IMR-90 (cell line): Measurements from ENCODE around the gene DIP2B. TPM values are rescaled to one million over a fixed set of nuclear protein-coding genes. Genes with fewer than 3 reads are reported as not detected.

Experiments
- ATAC-seq: fragments of 200-7000 bp; cut with Tn5 transposase; 2 replicates; pipeline ENCODE4 v1.9.1; 2020; ENCODE audit warnings: low read depth, mild to moderate bottlenecking, moderate library complexity
- BruUV-seq: library from RNA; stranded (reverse); fragments of 400-500 nt; replicated peaks from 2 replicates; lab custom pipeline; 2021; lab: Mats Ljungman, UMichigan
- CTCF ChIA-PET: fragments of 300-600 bp; formaldehyde crosslinking; extraction: SDS; loops from one replicate; lab custom pipeline; 2021; ENCODE audit warnings: antibody characterized with exemption; lab: Yijun Ruan, JAX
- POLR2A ChIA-PET: fragments of 300-600 bp; sonication (Branson Sonifier 250); formaldehyde crosslinking; loops from one replicate; lab custom pipeline; 2022; ENCODE audit warnings: antibody characterized with exemption; ENCODE audit not compliant: unreplicated experiment; lab: Charles Lee
- DNase-seq: peaks from one replicate; pipeline ENCODE4 v3.0.0; 2013
- H2AFZ ChIP-seq: replicated peaks from 2 replicates; pipeline ENCODE3; 2013; ENCODE audit warnings: low read length, mild to moderate bottlenecking; ENCODE audit not compliant: poor library complexity
- H2AK5ac ChIP-seq: 2 replicates; pipeline ENCODE4 v1.6.1; 2013; ENCODE audit warnings: low read depth, low read length, inconsistent platforms
- H2AK9ac ChIP-seq: replicated peaks from 2 replicates; pipeline ENCODE3; 2013; ENCODE audit warnings: mild to moderate bottlenecking, low read depth, low read length, moderate library complexity; ENCODE audit not compliant: poor library complexity
- H2BK120ac ChIP-seq: 2 replicates; pipeline ENCODE4 v1.6.1; 2013; ENCODE audit warnings: low read depth, low read length, inconsistent platforms
- H2BK15ac ChIP-seq: 3 replicates; pipeline ENCODE4 v1.6.1; 2013; ENCODE audit warnings: low read depth, low read length, inconsistent platforms
- H2BK20ac ChIP-seq: 2 replicates; pipeline ENCODE4 v1.6.1; 2013; ENCODE audit warnings: low read depth, mild to moderate bottlenecking, inconsistent platforms, low read length, moderate library complexity
- H2BK5ac ChIP-seq: 2 replicates; pipeline ENCODE4 v1.6.1; 2013; ENCODE audit warnings: mild to moderate bottlenecking, low read depth, low read length, inconsistent platforms; ENCODE audit not compliant: poor library complexity, severe bottlenecking
- H3K14ac ChIP-seq: replicated peaks from 2 replicates; pipeline ENCODE4 v1.6.1; 2013; ENCODE audit warnings: low read depth, low read length, inconsistent platforms
- H3K18ac ChIP-seq: 2 replicates; pipeline ENCODE4 v1.6.1; 2013; ENCODE audit warnings: low read depth, low read length, control low read depth
- H3K23ac ChIP-seq: 2 replicates; pipeline ENCODE4 v1.6.1; 2013; ENCODE audit warnings: low read depth, low read length, inconsistent platforms
- H3K27ac ChIP-seq: 2 replicates; pipeline ENCODE4 v1.5.1; 2013; ENCODE audit warnings: mild to moderate bottlenecking, control low read depth, low read length; ENCODE audit not compliant: insufficient read depth
- H3K27me3 ChIP-seq: 2 replicates; pipeline ENCODE4 v1.6.1; 2013; ENCODE audit warnings: low read length; ENCODE audit not compliant: control insufficient read depth, insufficient read depth
- H3K36me3 ChIP-seq: 2 replicates; pipeline ENCODE4 v1.6.1; 2013; ENCODE audit warnings: low read length, mixed read lengths; ENCODE audit not compliant: control insufficient read depth, insufficient read depth
- H3K4ac ChIP-seq: 2 replicates; pipeline ENCODE4 v1.6.1; 2013; ENCODE audit warnings: low read depth, low read length, inconsistent platforms
- H3K4me1 ChIP-seq: 2 replicates; pipeline ENCODE4 v1.6.1; 2013; ENCODE audit warnings: low read length, mixed read lengths; ENCODE audit not compliant: control insufficient read depth, insufficient read depth
- H3K4me2 ChIP-seq: 2 replicates; pipeline ENCODE4 v1.6.1; 2013; ENCODE audit warnings: low read depth, mild to moderate bottlenecking, control low read depth, low read length, moderate library complexity
- H3K4me3 ChIP-seq: 2 replicates; pipeline ENCODE4 v1.5.1; 2013; ENCODE audit warnings: low read depth, mild to moderate bottlenecking, control low read depth, low read length, moderate library complexity; ENCODE audit not compliant: insufficient read depth
- H3K56ac ChIP-seq: 2 replicates; pipeline ENCODE4 v1.6.1; 2013; ENCODE audit warnings: low read length, inconsistent platforms; ENCODE audit not compliant: insufficient read depth; ENCODE audit errors: extremely low read depth
- H3K79me1 ChIP-seq, 2 experiments: 2 replicates each; pipeline ENCODE4 v1.6.1; 2013; ENCODE audit warnings: low read length in 2 of 2, inconsistent platforms in 1 of 2, low read depth in 1 of 2
- H3K9ac ChIP-seq: 2 replicates; pipeline ENCODE4 v1.6.1; 2013; ENCODE audit warnings: low read depth, low read length, control low read depth
- H3K9me1 ChIP-seq: 2 replicates; pipeline ENCODE4 v1.6.1; 2013; ENCODE audit warnings: low read length, inconsistent platforms; ENCODE audit not compliant: insufficient read depth
- H3K9me3 ChIP-seq: 2 replicates; pipeline ENCODE4 v1.6.1; 2013; ENCODE audit warnings: low read length; ENCODE audit not compliant: control insufficient read depth, insufficient read depth
- H4K20me1 ChIP-seq: 2 replicates; pipeline ENCODE4 v1.6.1; 2013; ENCODE audit warnings: low read length, inconsistent platforms; ENCODE audit not compliant: insufficient read depth
- H4K5ac ChIP-seq: 2 replicates; pipeline ENCODE4 v1.6.1; 2013; ENCODE audit warnings: mild to moderate bottlenecking, low read depth, low read length, control low read depth
- H4K8ac ChIP-seq, 2 experiments: 2 replicates each; pipeline ENCODE4 v1.6.1; 2013; ENCODE audit warnings: low read depth in 2 of 2, low read length in 2 of 2, control low read depth in 1 of 2, inconsistent platforms in 1 of 2
- H4K91ac ChIP-seq: 2 replicates; pipeline ENCODE4 v1.6.1; 2013; ENCODE audit warnings: low read depth, low read length, inconsistent platforms; ENCODE audit not compliant: insufficient read depth
- BHLHE40 ChIP-seq: fragments of 150-350 bp; IDR thresholded peaks from 2 replicates; pipeline ENCODE4 v1.6.1; 2016; ENCODE audit warnings: mild to moderate bottlenecking, low read depth, low read length
- CEBPB ChIP-seq: IDR thresholded peaks from 2 replicates; pipeline ENCODE4 v1.6.1; 2012; ENCODE audit warnings: low read depth, low read length, improper control_type of control experiment
- CHD1 ChIP-seq: IDR thresholded peaks from 2 replicates; pipeline ENCODE4 v1.6.1; 2012; ENCODE audit warnings: low read depth, low read length, improper control_type of control experiment
- FOS ChIP-seq: fragments of 150-350 bp; IDR thresholded peaks from 2 replicates; pipeline ENCODE4 v1.6.1; 2016; ENCODE audit warnings: low read depth, low read length
- MAFK ChIP-seq: IDR thresholded peaks from 2 replicates; pipeline ENCODE4 v1.6.1; 2012; ENCODE audit warnings: low read depth, low read length, improper control_type of control experiment
- MAZ ChIP-seq: IDR thresholded peaks from 2 replicates; pipeline ENCODE4 v1.6.1; 2012; ENCODE audit warnings: low read depth, mild to moderate bottlenecking, low read length, improper control_type of control experiment, moderate library complexity, borderline replicate concordance
- MXI1 ChIP-seq: IDR thresholded peaks from 2 replicates; pipeline ENCODE4 v1.6.1; 2012; ENCODE audit warnings: low read depth, mild to moderate bottlenecking, low read length, moderate library complexity, borderline replicate concordance
- NFE2L2 ChIP-seq: fragments of 150-350 bp; IDR thresholded peaks from 2 replicates; pipeline ENCODE4 v1.6.1; 2016; ENCODE audit warnings: low read depth, mild to moderate bottlenecking, low read length
- POLR2A ChIP-seq: IDR thresholded peaks from 2 replicates; pipeline ENCODE4 v1.6.1; 2012; ENCODE audit warnings: mild to moderate bottlenecking, low read depth, low read length
- RAD21 ChIP-seq: IDR thresholded peaks from 2 replicates; pipeline ENCODE4 v1.6.1; 2012; ENCODE audit warnings: low read length, improper control_type of control experiment
- RCOR1 ChIP-seq: IDR thresholded peaks from 2 replicates; pipeline ENCODE4 v1.6.1; 2012; ENCODE audit warnings: mild to moderate bottlenecking, low read length, improper control_type of control experiment; ENCODE audit not compliant: insufficient replicate concordance
- RFX5 ChIP-seq: IDR thresholded peaks from 2 replicates; pipeline ENCODE4 v1.8.0; 2012; ENCODE audit warnings: low read depth, mild to moderate bottlenecking, low read length, moderate library complexity
- SMC3 ChIP-seq: fragments of 150-350 bp; IDR thresholded peaks from 2 replicates; pipeline ENCODE4 v1.6.1; 2016; ENCODE audit warnings: low read depth, mild to moderate bottlenecking, antibody characterized with exemption, low read length, moderate library complexity
- WGBS, 2 experiments: methylation state at CpG; one replicate each; pipeline versions ENCODE4 v1.1.5 to v1.1.7; 2013; ENCODE audit warnings: missing lambda C conversion rate in 2 of 2; ENCODE audit not compliant: insufficient read length in 1 of 2; ENCODE audit errors: extremely low coverage in 2 of 2; 5-methylcytosine and 5-hydroxymethylcytosine counted together
- dilution Hi-C: fragments of 300-500 bp; cut with HindIII; formaldehyde crosslinking; loops from one replicate; pipeline ENCODE4 v1.14.3; 2018; ENCODE audit warnings: low sequenced_read_pairs; ENCODE audit not compliant: unreplicated experiment
- in situ Hi-C: fragments of 300-500 bp; cut with MboI; formaldehyde crosslinking; loops from 3 replicates; pipeline ENCODE4 v1.14.3; 2019; ENCODE audit warnings: low sequenced_read_pairs, inconsistent platforms, mixed read lengths
- intact Hi-C: fragments of 100-400 bp; cut with micrococcal nuclease; formaldehyde crosslinking; loops from 2 replicates; pipeline ENCODE4 v1.10.0; 2022
- polyA plus RNA-seq, 3 experiments: library from polyadenylated mRNA; depleted of rRNA; stranded (reverse); fragments of >200 nt; gene quantifications; 2 replicates each; pipeline ENCODE4 v1.2.3, GENCODE V29; 2012; ENCODE audit warnings: low replicate concordance in 1 of 3
- total RNA-seq: library from RNA; depleted of rRNA; stranded (reverse); fragments of >200 nt; gene quantifications from 2 replicates; pipeline ENCODE4 v1.2.3, GENCODE V29; 2012
- TF ChIP-seq, protein P1 (sequence below): conservative IDR thresholded peaks from 2 replicates; pipeline ENCODE4 v1.5.1; 2012; ENCODE audit warnings: mild to moderate bottlenecking, low read depth, low read length, improper control_type of control experiment
- TF ChIP-seq, protein P2 (sequence below): fragments of 150-350 bp; IDR thresholded peaks from 2 replicates; pipeline ENCODE4 v1.6.1; 2017; ENCODE audit warnings: mild to moderate bottlenecking, antibody characterized with exemption, low read length, low read depth
- TF ChIP-seq, protein P3 (sequence below): fragments of 150-350 bp; IDR thresholded peaks from 2 replicates; pipeline ENCODE4 v1.6.1; 2016; ENCODE audit warnings: low read depth, mild to moderate bottlenecking, low read length, moderate library complexity, borderline replicate concordance

Gene DIP2B
- total and polyA plus RNA-seq, 2 of the 4 experiments (the other 2 are of a cell fraction) = 7.7 to 12.9 TPM

DNA sequence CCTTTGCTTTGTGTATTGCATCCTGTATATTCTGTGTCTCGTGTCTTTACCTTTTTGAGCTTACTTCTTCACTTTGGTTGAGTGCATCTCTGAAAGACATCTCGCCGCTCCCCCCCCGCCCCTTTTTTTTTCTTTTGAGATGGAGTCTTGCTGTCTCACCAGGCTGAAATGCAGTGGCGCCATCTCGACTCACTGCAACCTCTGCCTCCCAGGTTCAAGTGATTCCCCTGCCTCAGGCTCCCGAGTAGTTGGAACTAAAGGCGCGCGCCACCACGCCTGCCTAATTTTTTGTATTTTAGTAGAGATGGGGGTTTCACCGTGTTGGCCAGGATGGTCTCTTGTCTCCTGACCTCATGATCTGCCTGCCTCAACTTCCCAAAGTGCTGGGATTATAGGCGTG is 49.9 kb downstream of the DIP2B start:
- CTCF ChIA-PET = no interaction called here
- no peak overlapping the region for H2BK120ac ChIP-seq
- no peak overlapping the region for H3K9ac ChIP-seq
- POLR2A ChIA-PET = no interaction called here
- H4K91ac ChIP-seq = no peak overlapping the region
- H2AK9ac ChIP-seq = no peak overlapping the region
- H3K4me3 ChIP-seq = no peak overlapping the region
- H3K4me1 ChIP-seq = peaks cover 4% of the 10 kb centered on the region
- no peak overlapping the region for H2AK5ac ChIP-seq
- no peak overlapping the region for H3K4me2 ChIP-seq
- no peaks in the 10 kb centered on the region for H3K36me3 ChIP-seq
- no peak for DNase-seq
- no peak overlapping the region for H3K4ac ChIP-seq
- intact Hi-C loops = loop anchor here (5.0 kb wide), 1 partner anchor 32 kb away; no protein-coding TSS in a partner anchor
- peaks cover 7% of the 10 kb centered on the region; the same call in 1 of the 2 replicates for H3K9me1 ChIP-seq
- no peak for ATAC-seq
- H2BK20ac ChIP-seq = no peak overlapping the region
- H2BK15ac ChIP-seq = no peak overlapping the region
- no peak overlapping the region for H2AFZ ChIP-seq
- no peak overlapping the region for H3K18ac ChIP-seq
- H3K23ac ChIP-seq = no peak overlapping the region
- no peak for TF ChIP-seq NFE2L2
- TF ChIP-seq RAD21 = no peak
- TF ChIP-seq CHD1 = no peak
- TF ChIP-seq POLR2A = no peak
- TF ChIP-seq CEBPB = no peak
- no peak for TF ChIP-seq MAZ
- no peak for TF ChIP-seq MAFK
- no peak for TF ChIP-seq SMC3
- TF ChIP-seq, protein P1, sequence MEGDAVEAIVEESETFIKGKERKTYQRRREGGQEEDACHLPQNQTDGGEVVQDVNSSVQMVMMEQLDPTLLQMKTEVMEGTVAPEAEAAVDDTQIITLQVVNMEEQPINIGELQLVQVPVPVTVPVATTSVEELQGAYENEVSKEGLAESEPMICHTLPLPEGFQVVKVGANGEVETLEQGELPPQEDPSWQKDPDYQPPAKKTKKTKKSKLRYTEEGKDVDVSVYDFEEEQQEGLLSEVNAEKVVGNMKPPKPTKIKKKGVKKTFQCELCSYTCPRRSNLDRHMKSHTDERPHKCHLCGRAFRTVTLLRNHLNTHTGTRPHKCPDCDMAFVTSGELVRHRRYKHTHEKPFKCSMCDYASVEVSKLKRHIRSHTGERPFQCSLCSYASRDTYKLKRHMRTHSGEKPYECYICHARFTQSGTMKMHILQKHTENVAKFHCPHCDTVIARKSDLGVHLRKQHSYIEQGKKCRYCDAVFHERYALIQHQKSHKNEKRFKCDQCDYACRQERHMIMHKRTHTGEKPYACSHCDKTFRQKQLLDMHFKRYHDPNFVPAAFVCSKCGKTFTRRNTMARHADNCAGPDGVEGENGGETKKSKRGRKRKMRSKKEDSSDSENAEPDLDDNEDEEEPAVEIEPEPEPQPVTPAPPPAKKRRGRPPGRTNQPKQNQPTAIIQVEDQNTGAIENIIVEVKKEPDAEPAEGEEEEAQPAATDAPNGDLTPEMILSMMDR = no peak
- TF ChIP-seq, protein P2, sequence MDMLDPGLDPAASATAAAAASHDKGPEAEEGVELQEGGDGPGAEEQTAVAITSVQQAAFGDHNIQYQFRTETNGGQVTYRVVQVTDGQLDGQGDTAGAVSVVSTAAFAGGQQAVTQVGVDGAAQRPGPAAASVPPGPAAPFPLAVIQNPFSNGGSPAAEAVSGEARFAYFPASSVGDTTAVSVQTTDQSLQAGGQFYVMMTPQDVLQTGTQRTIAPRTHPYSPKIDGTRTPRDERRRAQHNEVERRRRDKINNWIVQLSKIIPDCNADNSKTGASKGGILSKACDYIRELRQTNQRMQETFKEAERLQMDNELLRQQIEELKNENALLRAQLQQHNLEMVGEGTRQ = no peak
- no peak for TF ChIP-seq BHLHE40
- no peak for TF ChIP-seq FOS
- no peak for TF ChIP-seq RCOR1
- no peak for TF ChIP-seq RFX5
- no peak for TF ChIP-seq MXI1
- TF ChIP-seq, protein P3, sequence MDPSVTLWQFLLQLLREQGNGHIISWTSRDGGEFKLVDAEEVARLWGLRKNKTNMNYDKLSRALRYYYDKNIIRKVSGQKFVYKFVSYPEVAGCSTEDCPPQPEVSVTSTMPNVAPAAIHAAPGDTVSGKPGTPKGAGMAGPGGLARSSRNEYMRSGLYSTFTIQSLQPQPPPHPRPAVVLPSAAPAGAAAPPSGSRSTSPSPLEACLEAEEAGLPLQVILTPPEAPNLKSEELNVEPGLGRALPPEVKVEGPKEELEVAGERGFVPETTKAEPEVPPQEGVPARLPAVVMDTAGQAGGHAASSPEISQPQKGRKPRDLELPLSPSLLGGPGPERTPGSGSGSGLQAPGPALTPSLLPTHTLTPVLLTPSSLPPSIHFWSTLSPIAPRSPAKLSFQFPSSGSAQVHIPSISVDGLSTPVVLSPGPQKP = no peak
- H3K79me1 ChIP-seq = peaks cover 27 to 62% of the 10 kb centered on the region in 2 experiments
- H3K9me3 ChIP-seq = no peaks in the 10 kb centered on the region
- in situ Hi-C loops = no loop called here
- no peak overlapping the region for H3K27ac ChIP-seq
- H2BK5ac ChIP-seq = no peak overlapping the region
- no peak overlapping the region for H4K5ac ChIP-seq
- H3K27me3 ChIP-seq = no peaks in the 10 kb centered on the region
- H4K8ac ChIP-seq = no peak overlapping the region
- WGBS, 2 experiments = 97% methylated on average over 4 of the region's 13 CpGs; no CpG with 5 or more reads in 1 of the 2 experiments
- H4K20me1 ChIP-seq = peaks cover 12% of the 10 kb centered on the region
- H3K56ac ChIP-seq = no peak overlapping the region
- dilution Hi-C loops = no loop called here
- no TSS peak for BruUV-seq
- no peak overlapping the region for H3K14ac ChIP-seq
